A673 (cell line): Measurements from ENCODE around the gene PIRT.

ENCODE experiments used
- CTCF ChIP-seq: fragments of 300-800, 200-600 bp; sonication (generic); conservative IDR thresholded peaks from 2 replicates; pipeline ENCODE4 v1.5.1; 2017; ENCODE audit warnings: low read depth, mild to moderate bottlenecking, antibody characterized with exemption, low read length, moderate library complexity, mixed read lengths
- EZH2 ChIP-seq: fragments of 200-600 bp; sonication (generic); IDR thresholded peaks from 2 replicates; pipeline ENCODE4 v1.6.1; 2017; ENCODE audit warnings: borderline replicate concordance, low read depth, mild to moderate bottlenecking, mixed read lengths, antibody characterized with exemption, low read length; ENCODE audit not compliant: poor library complexity, severe bottlenecking

GRCh38 chr17:10824874-10825273 lies 13.0 kb downstream of the PIRT start:
- TF ChIP-seq CTCF, result no peak
- no peak for TF ChIP-seq EZH2
